Ishikawa (cell line): ENCODE results near the gene CHST9.

Experiments used
- CEBPB ChIP-seq: IDR thresholded peaks from 2 replicates; pipeline ENCODE4 v1.6.1; 2012
- CREB1 ChIP-seq: IDR thresholded peaks from 2 replicates; pipeline ENCODE4 v1.6.1; 2012; ENCODE audit warnings: low read depth
- EGR1 ChIP-seq: IDR thresholded peaks from 2 replicates; pipeline ENCODE4 v1.6.1; 2012
- FOXM1 ChIP-seq: IDR thresholded peaks from 2 replicates; pipeline ENCODE4 v1.6.1; 2012; ENCODE audit warnings: low read depth, borderline replicate concordance
- RAD21 ChIP-seq: IDR thresholded peaks from 2 replicates; pipeline ENCODE4 v1.6.1; 2012; ENCODE audit warnings: low read depth
- TAF1 ChIP-seq: IDR thresholded peaks from 2 replicates; pipeline ENCODE4 v1.6.1; 2012; ENCODE audit warnings: low read depth, mild to moderate bottlenecking
- TCF12 ChIP-seq: IDR thresholded peaks from 2 replicates; pipeline ENCODE4 v1.6.1; 2012; ENCODE audit warnings: low read depth
- YY1 ChIP-seq: IDR thresholded peaks from 2 replicates; pipeline ENCODE4 v1.6.1; 2012; ENCODE audit warnings: low read depth
- TF ChIP-seq, protein P1 (sequence below): IDR thresholded peaks from 2 replicates; pipeline ENCODE4 v1.6.1; 2012; ENCODE audit warnings: low read depth, mild to moderate bottlenecking
- TF ChIP-seq, protein P2 (sequence below): IDR thresholded peaks from 2 replicates; pipeline ENCODE4 v1.6.1; 2012
- TF ChIP-seq, protein P3 (sequence below): IDR thresholded peaks from 2 replicates; pipeline ENCODE4 v1.6.1; 2012

DNA sequence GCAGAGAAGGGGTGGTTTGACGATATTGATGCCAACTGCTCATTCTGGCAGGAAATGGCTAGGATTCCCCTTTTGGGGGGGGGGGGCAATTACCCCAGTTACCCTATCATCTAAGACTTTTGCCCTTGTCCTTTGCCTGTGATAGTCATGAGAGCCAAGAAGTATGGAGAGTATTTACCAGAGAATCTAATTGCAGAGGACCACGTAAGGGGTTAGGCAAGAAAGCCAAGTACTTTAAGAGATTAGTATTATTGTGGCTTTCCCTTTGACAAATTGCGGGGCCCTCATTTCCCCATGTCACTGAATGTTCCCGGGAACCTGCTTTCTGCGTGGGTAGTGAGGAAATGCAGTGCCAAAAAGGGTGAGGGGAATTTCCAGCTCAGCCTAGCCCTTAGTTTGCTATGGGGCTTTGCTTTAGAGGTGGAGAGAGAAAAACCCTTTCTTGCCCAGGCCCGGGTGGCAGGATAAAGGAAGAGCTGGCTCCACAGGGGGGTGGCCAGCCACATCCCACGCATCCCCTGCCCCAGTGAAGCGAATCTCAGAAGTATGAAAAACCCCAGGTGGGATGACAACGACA is 321.1 kb downstream of the CHST9 start:
- TF ChIP-seq YY1 = no peak
- TF ChIP-seq CREB1 = no peak
- TF ChIP-seq, protein P1, sequence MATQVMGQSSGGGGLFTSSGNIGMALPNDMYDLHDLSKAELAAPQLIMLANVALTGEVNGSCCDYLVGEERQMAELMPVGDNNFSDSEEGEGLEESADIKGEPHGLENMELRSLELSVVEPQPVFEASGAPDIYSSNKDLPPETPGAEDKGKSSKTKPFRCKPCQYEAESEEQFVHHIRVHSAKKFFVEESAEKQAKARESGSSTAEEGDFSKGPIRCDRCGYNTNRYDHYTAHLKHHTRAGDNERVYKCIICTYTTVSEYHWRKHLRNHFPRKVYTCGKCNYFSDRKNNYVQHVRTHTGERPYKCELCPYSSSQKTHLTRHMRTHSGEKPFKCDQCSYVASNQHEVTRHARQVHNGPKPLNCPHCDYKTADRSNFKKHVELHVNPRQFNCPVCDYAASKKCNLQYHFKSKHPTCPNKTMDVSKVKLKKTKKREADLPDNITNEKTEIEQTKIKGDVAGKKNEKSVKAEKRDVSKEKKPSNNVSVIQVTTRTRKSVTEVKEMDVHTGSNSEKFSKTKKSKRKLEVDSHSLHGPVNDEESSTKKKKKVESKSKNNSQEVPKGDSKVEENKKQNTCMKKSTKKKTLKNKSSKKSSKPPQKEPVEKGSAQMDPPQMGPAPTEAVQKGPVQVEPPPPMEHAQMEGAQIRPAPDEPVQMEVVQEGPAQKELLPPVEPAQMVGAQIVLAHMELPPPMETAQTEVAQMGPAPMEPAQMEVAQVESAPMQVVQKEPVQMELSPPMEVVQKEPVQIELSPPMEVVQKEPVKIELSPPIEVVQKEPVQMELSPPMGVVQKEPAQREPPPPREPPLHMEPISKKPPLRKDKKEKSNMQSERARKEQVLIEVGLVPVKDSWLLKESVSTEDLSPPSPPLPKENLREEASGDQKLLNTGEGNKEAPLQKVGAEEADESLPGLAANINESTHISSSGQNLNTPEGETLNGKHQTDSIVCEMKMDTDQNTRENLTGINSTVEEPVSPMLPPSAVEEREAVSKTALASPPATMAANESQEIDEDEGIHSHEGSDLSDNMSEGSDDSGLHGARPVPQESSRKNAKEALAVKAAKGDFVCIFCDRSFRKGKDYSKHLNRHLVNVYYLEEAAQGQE = no peak
- TF ChIP-seq, protein P2, sequence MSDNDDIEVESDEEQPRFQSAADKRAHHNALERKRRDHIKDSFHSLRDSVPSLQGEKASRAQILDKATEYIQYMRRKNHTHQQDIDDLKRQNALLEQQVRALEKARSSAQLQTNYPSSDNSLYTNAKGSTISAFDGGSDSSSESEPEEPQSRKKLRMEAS = no peak
- no peak for TF ChIP-seq TAF1
- no peak for TF ChIP-seq EGR1
- no peak for TF ChIP-seq RAD21
- TF ChIP-seq, protein P3, sequence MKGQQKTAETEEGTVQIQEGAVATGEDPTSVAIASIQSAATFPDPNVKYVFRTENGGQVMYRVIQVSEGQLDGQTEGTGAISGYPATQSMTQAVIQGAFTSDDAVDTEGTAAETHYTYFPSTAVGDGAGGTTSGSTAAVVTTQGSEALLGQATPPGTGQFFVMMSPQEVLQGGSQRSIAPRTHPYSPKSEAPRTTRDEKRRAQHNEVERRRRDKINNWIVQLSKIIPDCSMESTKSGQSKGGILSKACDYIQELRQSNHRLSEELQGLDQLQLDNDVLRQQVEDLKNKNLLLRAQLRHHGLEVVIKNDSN = no peak
- no peak for TF ChIP-seq TCF12
- TF ChIP-seq CEBPB = no peak
- no peak for TF ChIP-seq FOXM1
